Parathyroid adenoma (tissue), 2 donors: ENCODE measurements around the gene RAB36.

Experiments
- H2AFZ ChIP-seq: fragments of 300-600 bp; sonication (generic); one replicate; pipeline ENCODE4 v1.7.0; 2017; ENCODE audit warnings: antibody characterized with exemption, mild to moderate bottlenecking
- H3K27ac ChIP-seq: fragments of 300-600 bp; sonication (generic); one replicate; pipeline ENCODE4 v1.7.0; 2017
- H3K27me3 ChIP-seq: fragments of 300-600 bp; sonication (generic); one replicate; pipeline ENCODE4 v1.7.0; 2017; ENCODE audit warnings: low read length; ENCODE audit not compliant: control insufficient read depth, insufficient read depth
- H3K36me3 ChIP-seq: fragments of 300-600 bp; sonication (generic); one replicate; pipeline ENCODE4 v1.7.0; 2017; ENCODE audit warnings: low read length; ENCODE audit not compliant: control insufficient read depth, insufficient read depth
- H3K4me1 ChIP-seq: fragments of 300-600 bp; sonication (generic); one replicate; pipeline ENCODE4 v1.7.0; 2017; ENCODE audit warnings: control low read depth
- H3K4me2 ChIP-seq: fragments of 300-600 bp; sonication (generic); one replicate; pipeline ENCODE4 v1.7.0; 2017; ENCODE audit warnings: low read length
- H3K4me3 ChIP-seq: fragments of 300-600 bp; sonication (generic); one replicate; pipeline ENCODE4 v1.7.0; 2017; ENCODE audit warnings: low read depth, low read length
- H3K79me2 ChIP-seq: fragments of 300-600 bp; sonication (generic); one replicate; pipeline ENCODE4 v1.7.0; 2017; ENCODE audit warnings: control low read depth
- H3K9ac ChIP-seq: fragments of 300-600 bp; sonication (generic); one replicate; pipeline ENCODE4 v1.7.0; 2017; ENCODE audit warnings: mild to moderate bottlenecking
- H3K9me3 ChIP-seq: fragments of 300-600 bp; sonication (generic); one replicate; pipeline ENCODE4 v1.7.0; 2017; ENCODE audit warnings: low read length; ENCODE audit not compliant: control insufficient read depth
- CTCF ChIP-seq: fragments of 300-600 bp; sonication (generic); IDR thresholded peaks from one replicate; pipeline ENCODE4 v1.7.0; 2017; ENCODE audit warnings: antibody characterized with exemption, mild to moderate bottlenecking
- donor health status: primary hyperparathyroidism.

The RAB36 gene

GRCh38 chr22:23123804-23124254 is 21.4 kb upstream of the RAB36 start:
- no peaks in the 10 kb centered on the region for H3K27me3 ChIP-seq
- no peak overlapping the region for H3K9ac ChIP-seq
- H3K4me3 ChIP-seq = no peak overlapping the region
- no peaks in the 10 kb centered on the region for H3K36me3 ChIP-seq
- H2AFZ ChIP-seq = no peak overlapping the region
- H3K79me2 ChIP-seq = no peaks in the 10 kb centered on the region
- TF ChIP-seq CTCF = no peak
- H3K4me2 ChIP-seq = no peak overlapping the region
- no peaks in the 10 kb centered on the region for H3K4me1 ChIP-seq
- no peak overlapping the region for H3K27ac ChIP-seq
- H3K9me3 ChIP-seq = no peaks in the 10 kb centered on the region

- Histone ChIP-seq H3K4me1 (no peaks in the 10 kb centered on the region), H3K27me3 (no peaks in the 10 kb centered on the region), H2AFZ (no peak overlapping the region), H3K9ac (no peak overlapping the region), H3K9me3 (no peaks in the 10 kb centered on the region), H3K4me3 (no peak overlapping the region), H3K36me3 (no peaks in the 10 kb centered on the region), H3K27ac (no peak overlapping the region), H3K4me2 (no peak overlapping the region), H3K79me2 (no peaks in the 10 kb centered on the region)
- no peak for TF ChIP-seq CTCF
These were observed 20.4 kb upstream of the RAB36 start for GRCh38 chr22:23124611-23125511.

- no peak overlapping the region for H3K4me2 ChIP-seq
- H3K27me3 ChIP-seq = no peaks in the 10 kb centered on the region
- no peak for TF ChIP-seq CTCF
- no peaks in the 10 kb centered on the region for H3K79me2 ChIP-seq
- no peaks in the 10 kb centered on the region for H3K4me1 ChIP-seq
- no peaks in the 10 kb centered on the region for H3K9me3 ChIP-seq
- no peak overlapping the region for H3K9ac ChIP-seq
- H3K36me3 ChIP-seq = no peaks in the 10 kb centered on the region
- no peak overlapping the region for H3K4me3 ChIP-seq
- H2AFZ ChIP-seq = no peak overlapping the region
- no peak overlapping the region for H3K27ac ChIP-seq
These were observed 19.7 kb upstream of the RAB36 start for GRCh38 chr22:23125512-23126103.

- H3K27ac ChIP-seq = no peak overlapping the region
These were observed 18.9 kb upstream of the RAB36 start for GRCh38 chr22:23126165-23127054.

More at GRCh38 chr22:23126165-23127054, 18.9 kb upstream of the RAB36 start:
- no peaks in the 10 kb centered on the region for H3K79me2 ChIP-seq
- no peaks in the 10 kb centered on the region for H3K9me3 ChIP-seq
- no peaks in the 10 kb centered on the region for H3K27me3 ChIP-seq
- H3K4me2 ChIP-seq = no peak overlapping the region
- H2AFZ ChIP-seq = no peak overlapping the region
- TF ChIP-seq CTCF = no peak
- H3K4me1 ChIP-seq = no peaks in the 10 kb centered on the region
- no peak overlapping the region for H3K4me3 ChIP-seq
- no peaks in the 10 kb centered on the region for H3K36me3 ChIP-seq
- H3K9ac ChIP-seq = no peak overlapping the region
